GM21360 (cell line): ENCODE data around the gene WFDC11.
"Not testable (repeated sequence)": the region's sequence is repeated elsewhere in the genome, so short reads cannot be mapped to it uniquely, and the experiment has no call there.

ENCODE experiments used
- ATAC-seq: cut with Tn5 transposase; IDR thresholded peaks from one replicate; pipeline ENCODE4 v1.9.1; 2021; ENCODE audit warnings: mild to moderate bottlenecking, moderate library complexity; ENCODE audit not compliant: unreplicated experiment

The WFDC11 gene

GRCh38 chr20:45670139-45670538, at the start of gene WFDC11:
Gene WFDC11 (minus strand): TSS chr20:45670239. CDS start chr20:45650600, 19,639 bp downstream.
- no peak for ATAC-seq

DNA sequence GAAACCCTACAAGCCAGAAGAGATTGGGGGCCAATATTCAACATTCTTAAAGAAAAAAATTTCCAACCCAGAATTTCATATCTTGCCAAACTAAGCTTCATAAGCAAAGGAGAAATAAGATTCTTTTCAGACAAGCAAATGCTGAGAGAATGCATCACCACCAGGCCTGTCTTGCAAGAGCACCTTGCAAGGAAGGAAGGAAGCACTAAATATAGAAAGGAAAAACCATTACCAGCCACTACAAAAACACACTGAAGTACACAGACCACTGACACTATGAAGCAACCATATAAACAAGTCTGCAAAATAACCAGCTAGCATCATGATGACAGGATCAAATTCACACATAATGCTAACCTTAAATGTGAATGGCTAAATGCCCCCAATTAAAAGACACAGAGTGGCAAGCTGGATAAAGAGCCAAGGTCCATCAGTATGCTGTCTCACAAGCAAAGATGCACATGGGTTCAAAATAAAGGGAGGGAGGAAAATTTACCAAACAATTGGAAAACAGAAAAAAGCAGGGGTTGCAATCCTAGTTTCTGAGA, 46.2 kb upstream of the WFDC11 start:
- not testable (repeated sequence) for ATAC-seq

- ATAC-seq = no peak
Measured at GRCh38 chr20:45704969-45705637, 35.1 kb upstream of the WFDC11 start, which contains the start of gene WFDC10B. Gene WFDC10B (minus strand): TSS chr20:45705019. CDS start chr20:45685992, 19,027 bp downstream.

GRCh38 chr20:45701873-45702272, 31.8 kb upstream of the WFDC11 start, which contains the start of gene WFDC13:
Gene WFDC13 (plus strand): TSS chr20:45702038. CDS start chr20:45702124, 86 bp downstream.
- ATAC-seq = no peak

- no peak for ATAC-seq
Measured at GRCh38 chr20:45701104-45701503, 31.1 kb upstream of the WFDC11 start.

DNA sequence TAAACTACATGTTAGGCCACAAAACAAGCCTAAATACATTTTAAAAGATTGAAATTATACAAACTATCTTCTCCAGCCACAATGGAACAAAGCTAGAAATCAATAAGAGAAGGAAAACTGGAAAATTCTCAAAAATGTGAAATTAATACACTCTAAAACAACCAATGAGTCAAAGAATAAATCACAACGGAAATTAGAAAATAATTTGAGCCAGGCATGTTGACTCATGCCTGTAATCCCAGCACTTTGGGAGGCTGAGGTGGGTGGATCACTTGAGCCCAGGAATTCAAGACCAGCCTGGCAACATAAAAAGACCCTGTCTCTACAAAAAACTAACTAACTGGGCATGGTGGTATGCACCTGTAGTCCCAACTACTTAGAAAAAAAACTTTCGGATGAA, 25.5 kb upstream of the WFDC11 start:
- no peak for ATAC-seq

DNA sequence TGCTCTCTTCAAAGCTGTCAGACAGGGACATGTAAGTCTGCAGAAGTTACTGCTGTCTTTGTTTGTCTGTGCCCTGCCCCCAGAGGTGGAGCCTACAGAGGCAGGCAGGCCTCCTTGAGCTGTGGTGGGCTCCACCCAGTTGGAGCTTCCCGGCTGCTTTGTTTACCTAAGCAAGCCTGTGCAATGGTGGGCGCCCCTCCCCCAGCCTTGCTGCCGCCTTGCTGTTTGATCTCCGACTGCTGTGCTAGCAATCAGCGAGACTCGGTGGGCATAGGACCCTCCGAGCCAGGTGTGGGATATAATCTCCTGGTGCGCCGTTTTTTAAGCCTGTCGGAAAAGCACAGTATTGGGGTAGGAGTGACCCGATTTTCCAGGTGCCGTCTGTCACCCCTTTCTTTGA, 23.3 kb upstream of the WFDC11 start:
- not testable (repeated sequence) for ATAC-seq

GRCh38 chr20:45685896-45686295, 15.9 kb upstream of the WFDC11 start:
- ATAC-seq = no peak

DNA sequence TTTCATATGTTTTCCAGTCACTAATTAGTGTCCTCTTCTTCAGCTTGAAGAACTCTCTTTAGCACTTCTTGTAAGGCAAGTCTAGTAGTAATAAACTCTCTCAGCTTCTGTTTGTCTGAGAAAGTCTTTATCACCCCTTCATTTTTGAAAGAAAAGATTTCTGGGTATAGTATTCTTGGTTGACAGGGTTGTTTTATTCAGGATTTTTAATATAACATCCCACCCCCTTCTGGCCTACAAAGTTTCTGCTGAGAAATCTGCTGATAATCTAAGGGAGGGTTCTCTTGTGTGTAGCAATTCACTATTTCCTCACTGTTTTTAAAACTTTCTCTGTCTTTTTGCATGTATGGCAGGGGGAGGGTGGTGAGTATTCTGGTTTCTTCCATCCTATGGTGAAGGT, 9.6 kb upstream of the WFDC11 start:
- ATAC-seq = no peak

- no peak for ATAC-seq
Measured at GRCh38 chr20:45672765-45673164, 2.7 kb upstream of the WFDC11 start.

DNA sequence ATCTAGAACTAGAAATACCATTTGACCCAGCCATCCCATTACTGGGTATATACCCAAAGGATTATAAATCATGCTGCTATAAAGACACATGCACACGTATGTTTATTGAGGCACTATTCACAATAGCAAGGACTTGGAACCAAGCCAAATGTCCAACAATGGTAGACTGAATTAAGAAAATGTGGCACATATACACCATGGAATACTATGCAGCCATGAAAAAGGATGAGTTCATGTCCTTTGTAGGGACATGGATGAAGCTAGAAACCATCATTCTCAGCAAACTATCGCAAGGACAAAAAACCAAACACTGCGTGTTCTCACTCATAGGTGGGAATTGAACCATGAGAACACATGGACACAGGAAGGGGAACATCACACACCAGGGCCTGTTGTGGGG, 13.0 kb downstream of the WFDC11 start:
- not testable (repeated sequence) for ATAC-seq

- ATAC-seq = not testable (repeated sequence)
Measured at GRCh38 chr20:45651726-45652125, 18.3 kb downstream of the WFDC11 start.

DNA sequence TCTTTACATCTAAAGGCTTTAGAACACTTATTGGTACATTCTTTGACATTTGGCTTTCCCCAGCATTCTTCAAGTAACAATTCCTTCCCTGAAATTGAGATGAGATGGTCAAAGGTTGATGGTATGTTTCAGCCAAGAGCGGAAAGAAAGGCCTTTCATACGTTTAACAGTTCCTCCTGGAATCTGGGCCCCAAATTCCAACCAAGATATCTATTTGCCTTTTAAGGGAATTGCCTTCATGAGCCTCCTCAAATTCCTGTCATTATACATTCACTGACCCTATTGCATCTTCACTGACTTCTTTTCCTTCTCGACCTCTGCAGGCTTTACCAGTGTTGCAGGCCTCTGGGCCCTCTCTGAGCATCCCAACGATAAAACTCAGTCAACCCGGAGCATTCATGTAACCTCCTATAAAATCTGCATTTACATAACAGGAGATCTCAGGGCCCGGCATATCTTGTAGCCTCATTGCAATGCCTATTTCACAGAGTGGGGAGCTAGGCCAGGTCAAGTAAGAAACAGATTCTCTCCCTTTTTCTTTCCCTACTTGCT, 20.7 kb downstream of the WFDC11 start:
- ATAC-seq = no peak

DNA sequence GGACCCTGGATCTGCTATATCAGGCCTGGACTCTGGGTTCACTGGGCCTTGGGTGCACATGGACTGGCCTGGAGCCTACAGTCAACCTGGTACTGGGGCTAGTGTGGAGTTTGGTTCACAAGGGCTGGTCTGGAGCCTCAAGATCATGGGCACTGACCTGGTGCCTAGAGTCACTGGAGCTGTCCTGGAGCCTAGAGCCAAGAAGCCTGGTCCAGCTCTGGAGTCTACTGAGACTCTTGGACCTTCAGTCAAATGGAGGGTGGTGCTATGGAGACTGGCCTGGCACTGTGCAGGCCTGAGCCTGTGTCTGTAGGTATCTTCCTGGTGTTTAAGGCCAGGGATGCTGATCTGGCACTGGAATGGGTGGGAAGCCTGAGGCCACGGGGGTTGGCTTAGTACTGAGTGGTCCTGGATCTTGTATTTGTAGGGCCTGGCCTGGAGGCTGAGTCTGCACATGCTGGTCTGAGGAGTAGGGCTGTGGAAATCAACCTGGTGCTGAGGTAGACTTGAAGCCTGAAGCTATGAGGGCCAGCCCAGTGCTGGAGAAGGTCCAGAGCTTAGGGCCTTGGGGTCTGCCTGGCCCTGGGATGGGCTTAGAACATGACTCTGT, 22.5 kb downstream of the WFDC11 start:
- ATAC-seq = no peak

DNA sequence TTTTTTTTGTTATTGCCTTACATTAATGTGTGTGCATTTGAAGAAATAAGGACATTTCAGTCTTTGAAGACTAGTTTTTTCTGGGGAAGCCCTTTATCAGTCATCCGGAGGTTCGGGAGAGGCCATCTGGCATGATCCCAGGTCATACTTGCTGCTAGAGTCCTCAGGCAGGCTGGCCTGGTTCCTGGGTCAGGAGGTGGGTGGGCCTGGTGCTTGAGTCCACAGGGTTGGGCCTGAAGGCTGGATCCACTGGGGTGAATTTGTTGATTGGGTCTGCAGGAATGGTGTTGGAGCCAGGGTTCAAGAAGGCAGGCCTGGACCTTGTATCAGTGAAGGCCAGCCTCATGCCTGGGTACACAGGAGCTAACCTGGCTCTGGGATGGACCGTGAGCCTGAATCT, 23.2 kb downstream of the WFDC11 start:
- ATAC-seq = no peak

DNA sequence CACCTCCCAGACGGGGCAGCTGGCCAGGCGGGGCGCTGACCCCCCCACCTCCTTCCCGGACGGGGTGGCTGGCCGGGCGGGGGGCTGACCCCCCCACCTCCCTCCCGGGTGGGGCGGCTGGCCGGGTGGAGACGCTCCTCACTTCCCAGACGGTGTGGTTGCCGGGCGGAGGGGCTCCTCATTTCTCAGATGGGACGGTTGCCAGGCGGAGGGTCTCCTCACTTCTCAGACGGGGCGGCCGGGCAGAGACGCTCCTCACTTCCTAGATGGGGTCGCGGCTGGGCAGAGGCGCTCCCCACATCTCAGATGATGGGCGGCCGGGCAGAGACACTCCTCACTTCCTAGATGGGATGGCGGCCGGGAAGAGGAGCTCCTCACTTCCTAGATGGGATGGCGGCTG, 24.2 kb downstream of the WFDC11 start:
- ATAC-seq = not testable (repeated sequence)

- not testable (repeated sequence) for ATAC-seq
Measured at GRCh38 chr20:45641076-45641475, 29.0 kb downstream of the WFDC11 start.

GRCh38 chr20:45639687-45640086, 30.4 kb downstream of the WFDC11 start:
- no peak for ATAC-seq

- ATAC-seq = no peak
Measured at GRCh38 chr20:45636513-45636912, 33.5 kb downstream of the WFDC11 start.

- no peak for ATAC-seq
Measured at GRCh38 chr20:45631184-45631583, 38.9 kb downstream of the WFDC11 start, which contains the start of gene WFDC9. Gene WFDC9 (minus strand): TSS chr20:45631284. CDS start chr20:45610181, 21,103 bp downstream.

GRCh38 chr20:45630371-45630770, 39.7 kb downstream of the WFDC11 start:
- ATAC-seq = no peak
